Mucosa of descending colon (tissue), 3 donors: ENCODE measurements around the gene PLEKHG7. TPM values are rescaled to one million over a fixed set of nuclear protein-coding genes. Genes with fewer than 3 reads are reported as not detected.

Experiments
- ATAC-seq: fragments of 200-7000 bp; cut with Tn5 transposase; one replicate; pipeline ENCODE4 v1.9.1; 2020; ENCODE audit warnings: mild to moderate bottlenecking, moderate library complexity
- DNase-seq, 3 donors: peaks; one replicate each; pipeline ENCODE4 v3.0.0-alpha.2; 2020
- H3K36me3 ChIP-seq: fragments of 200-600 bp; one replicate; pipeline ENCODE4 v1.8.0; 2021; ENCODE audit warnings: low read depth, mild to moderate bottlenecking
- H3K4me1 ChIP-seq: fragments of 200-600 bp; one replicate; pipeline ENCODE4 v1.8.0; 2021; ENCODE audit warnings: low read depth, mild to moderate bottlenecking
- H3K4me3 ChIP-seq: fragments of 200-600 bp; one replicate; pipeline ENCODE4 v1.8.0; 2021; ENCODE audit warnings: mild to moderate bottlenecking
- H3K9me3 ChIP-seq: fragments of 200-600 bp; one replicate; pipeline ENCODE4 v1.8.0; 2021; ENCODE audit warnings: mild to moderate bottlenecking
- intact Hi-C, 2 donors: fragments of 100-400 bp; cut with DNase I in 1 of 2; cut with micrococcal nuclease in 1 of 2; formaldehyde crosslinking; loops; one replicate each; pipeline versions ENCODE4 v1.11.0 to v1.11.1; 2022; cut with DNase I, micrococcal nuclease
- total RNA-seq, 3 donors: library from RNA; stranded (reverse); fragmentation: NEBNext Ultra II Directional in 2 of 3; extraction: Animal tissue kit (Norgen Biotek cat#: 25700) in 2 of 3; gene quantifications; one replicate each; pipeline versions ENCODE4 v1.2.1 to v1.2.4, GENCODE V29; 2021 to 2023
- TF ChIP-seq, protein P1 (sequence below): fragments of 200-600 bp; IDR thresholded peaks from one replicate; pipeline ENCODE4 v1.8.0; 2022; ENCODE audit warnings: antibody characterized with exemption, mild to moderate bottlenecking
- donor health status: DM: no; HTN: no; CAD: no; lungs with moderate emphysema.
- donor health status: DM: no; HTN: no; CAD: no.
- donor health status: DM: no; HTN: yes; CAD: no.

Gene PLEKHG7
- total RNA-seq, 3 donors from 2014 or later = 1.2 to 2.7 (median 1.3) TPM

- TF ChIP-seq, protein P1, sequence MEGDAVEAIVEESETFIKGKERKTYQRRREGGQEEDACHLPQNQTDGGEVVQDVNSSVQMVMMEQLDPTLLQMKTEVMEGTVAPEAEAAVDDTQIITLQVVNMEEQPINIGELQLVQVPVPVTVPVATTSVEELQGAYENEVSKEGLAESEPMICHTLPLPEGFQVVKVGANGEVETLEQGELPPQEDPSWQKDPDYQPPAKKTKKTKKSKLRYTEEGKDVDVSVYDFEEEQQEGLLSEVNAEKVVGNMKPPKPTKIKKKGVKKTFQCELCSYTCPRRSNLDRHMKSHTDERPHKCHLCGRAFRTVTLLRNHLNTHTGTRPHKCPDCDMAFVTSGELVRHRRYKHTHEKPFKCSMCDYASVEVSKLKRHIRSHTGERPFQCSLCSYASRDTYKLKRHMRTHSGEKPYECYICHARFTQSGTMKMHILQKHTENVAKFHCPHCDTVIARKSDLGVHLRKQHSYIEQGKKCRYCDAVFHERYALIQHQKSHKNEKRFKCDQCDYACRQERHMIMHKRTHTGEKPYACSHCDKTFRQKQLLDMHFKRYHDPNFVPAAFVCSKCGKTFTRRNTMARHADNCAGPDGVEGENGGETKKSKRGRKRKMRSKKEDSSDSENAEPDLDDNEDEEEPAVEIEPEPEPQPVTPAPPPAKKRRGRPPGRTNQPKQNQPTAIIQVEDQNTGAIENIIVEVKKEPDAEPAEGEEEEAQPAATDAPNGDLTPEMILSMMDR = no peak
- intact Hi-C loops = no loop called here
- H3K4me3 ChIP-seq = no peak overlapping the region
- H3K4me1 ChIP-seq = no peaks in the 10 kb centered on the region
- no peak for DNase-seq
- H3K36me3 ChIP-seq = no peaks in the 10 kb centered on the region
- no peaks in the 10 kb centered on the region for H3K9me3 ChIP-seq
- ATAC-seq = no peak
Observed at GRCh38 chr12:92674500-92674899, 28.3 kb upstream of the PLEKHG7 start.

GRCh38 chr12:92675092-92675865 is 27.5 kb upstream of the PLEKHG7 start:
- TF ChIP-seq, protein P1 = no peak
- intact Hi-C loops = no loop called here
- no peaks in the 10 kb centered on the region for H3K9me3 ChIP-seq
- ATAC-seq (no peak), DNase-seq (no peak)
- no peaks in the 10 kb centered on the region for H3K36me3 ChIP-seq
- no peaks in the 10 kb centered on the region for H3K4me1 ChIP-seq
- H3K4me3 ChIP-seq = no peak overlapping the region

- intact Hi-C loops = no loop called here
- Histone ChIP-seq H3K9me3 (no peaks in the 10 kb centered on the region), H3K4me3 (no peak overlapping the region), H3K4me1 (no peaks in the 10 kb centered on the region), H3K36me3 (no peaks in the 10 kb centered on the region)
- TF ChIP-seq, protein P1 = no peak
- DNase-seq (no peak), ATAC-seq (no peak)
Observed at GRCh38 chr12:92676710-92677109, 26.1 kb upstream of the PLEKHG7 start.

DNA sequence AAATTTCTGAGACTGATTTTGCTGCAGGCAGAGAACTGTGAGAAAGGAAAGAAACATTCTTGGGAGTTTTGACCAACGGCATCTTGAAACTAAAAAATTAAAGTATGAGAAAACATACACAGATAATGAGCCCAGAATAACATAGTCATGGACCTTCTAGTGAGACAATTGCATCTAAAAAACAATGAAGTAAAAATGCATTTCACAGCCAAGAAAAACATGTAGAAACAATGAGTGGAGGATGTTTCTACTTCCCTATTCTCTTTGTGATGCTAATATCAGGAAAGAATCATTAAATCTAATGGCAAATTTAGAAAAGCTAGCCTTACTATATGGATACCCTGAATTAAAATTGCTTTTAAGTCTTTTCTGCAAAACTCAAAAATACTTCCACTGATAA is 12.2 kb upstream of the PLEKHG7 start:
- TF ChIP-seq, protein P1 = no peak
- Histone ChIP-seq H3K4me1 (no peaks in the 10 kb centered on the region), H3K9me3 (no peaks in the 10 kb centered on the region), H3K4me3 (no peak overlapping the region), H3K36me3 (no peaks in the 10 kb centered on the region)
- DNase-seq (no peak), ATAC-seq (no peak)
- intact Hi-C loops = no loop called here

GRCh38 chr12:92695056-92695455 is 7.7 kb upstream of the PLEKHG7 start:
- intact Hi-C loops = no loop called here
- ATAC-seq (no peak), DNase-seq (no peak)
- no peak overlapping the region for H3K4me3 ChIP-seq
- no peaks in the 10 kb centered on the region for H3K9me3 ChIP-seq
- H3K36me3 ChIP-seq = no peaks in the 10 kb centered on the region
- H3K4me1 ChIP-seq = no peaks in the 10 kb centered on the region
- TF ChIP-seq, protein P1 = no peak
